Psoas muscle (tissue), 8 donors: Measurements from ENCODE around the gene KLHL4. TPM values are rescaled to one million over a fixed set of nuclear protein-coding genes. Genes with fewer than 3 reads are reported as not detected.
"Not testable (repeated sequence)": the region's sequence is repeated elsewhere in the genome, so short reads cannot be mapped to it uniquely, and the experiment has no call there.

ENCODE experiments used
- ATAC-seq, 4 donors: fragments of 200-7000 bp; cut with Tn5 transposase; one replicate each; pipeline ENCODE4 v1.9.1; 2020; ENCODE audit warnings: moderate library complexity in 3 of 4, mild to moderate bottlenecking in 2 of 4
- DNase-seq, 2 donors: peaks; one replicate each; pipeline ENCODE4 v3.0.0-alpha.2; 2020
- H3K27ac ChIP-seq: fragments of 200-600 bp; one replicate; pipeline ENCODE4 v1.8.0; 2022
- H3K27me3 ChIP-seq, 3 donors: fragments of 200-600 bp in 1 of 3; one replicate each; pipeline versions ENCODE4 v1.6.1 to v1.8.0; 2013 to 2022; ENCODE audit warnings: low read length in 2 of 3, mild to moderate bottlenecking in 2 of 3, moderate library complexity in 1 of 3; ENCODE audit not compliant: insufficient read depth in 3 of 3
- H3K36me3 ChIP-seq, 2 donors: fragments of 200-600 bp in 1 of 2; one replicate each; pipeline versions ENCODE4 v1.6.1 to v1.8.0; 2013 to 2022; ENCODE audit warnings: low read depth in 1 of 2, mild to moderate bottlenecking in 1 of 2, moderate library complexity in 1 of 2; ENCODE audit not compliant: insufficient read depth in 1 of 2
- H3K4me1 ChIP-seq: fragments of 200-600 bp; one replicate; pipeline ENCODE4 v1.8.0; 2022
- H3K4me3 ChIP-seq: fragments of 200-600 bp; one replicate; pipeline ENCODE4 v1.8.0; 2022; ENCODE audit warnings: mild to moderate bottlenecking
- H3K9me3 ChIP-seq: fragments of 200-600 bp; one replicate; pipeline ENCODE4 v1.8.0; 2022
- CTCF ChIP-seq: fragments of 200-600 bp; IDR thresholded peaks from one replicate; pipeline ENCODE4 v1.8.0; 2022; ENCODE audit warnings: antibody characterized with exemption
- WGBS, 3 donors: extraction: QIAGEN DNeasy Blood & Tissue Kit; methylation state at CpG; one replicate each; pipeline versions ENCODE4 v1.1.6 to v1.1.7; 2013; 5-methylcytosine and 5-hydroxymethylcytosine counted together
- intact Hi-C, 2 donors: fragments of 100-400 bp; cut with DNase I; formaldehyde crosslinking; loops; one replicate each; pipeline versions ENCODE4 v1.11.0 to v1.14.2; 2022
- polyA plus RNA-seq, 3 donors: library from polyadenylated mRNA; stranded (reverse); fragments of 200-250 nt; gene quantifications; one replicate each; pipeline ENCODE4 v1.2.3, GENCODE V29; 2013
- total RNA-seq, 4 donors: library from RNA; stranded (reverse); fragmentation: NEBNext Ultra II Directional in 2 of 4; extraction: Animal tissue kit (Norgen Biotek cat#: 25700) in 2 of 4; gene quantifications; one replicate each; pipeline versions ENCODE4 v1.2.1 to v1.2.4, GENCODE V29; 2021 to 2023
- donor health status: healthy with polysubstance abuse.
- donor health status: DM: no; HTN: no; CAD: no; lungs with moderate emphysema.
- donor health status: Bipolar disorder and iron deficiency.
- donor health status: healthy.
- donor health status: DM: yes; HTN: yes; CAD: no.
- donor health status: DM: no; HTN: no; CAD: no.
- donor health status: DM: no; HTN: no; CAD: no.
- donor health status: DM: yes; HTN: yes; CAD: no.

The KLHL4 gene
- total and polyA plus RNA-seq, 7 donors, result 0.03 to 1.4 (median 0.22) TPM

GRCh38 chrX:87697409-87697808 is 179.8 kb downstream of the KLHL4 start:
- no peaks in the 10 kb centered on the region for H3K27me3 ChIP-seq
- 45 to 72% (median 50%) methylated on average over 1 of the region's 1 CpG for WGBS, 3 donors
- H3K9me3 ChIP-seq, result no peaks in the 10 kb centered on the region
- no peak for TF ChIP-seq CTCF
- H3K27ac ChIP-seq, result no peak overlapping the region
- DNase-seq (no peak), ATAC-seq (no peak)
- intact Hi-C loops, result no loop called here
- H3K36me3 ChIP-seq, result no peaks in the 10 kb centered on the region
- H3K4me1 ChIP-seq, result no peaks in the 10 kb centered on the region
- H3K4me3 ChIP-seq, result no peak overlapping the region

- TF ChIP-seq CTCF, result no peak
- H3K4me1 ChIP-seq, result no peaks in the 10 kb centered on the region
- no peak overlapping the region for H3K27ac ChIP-seq
- no peak for ATAC-seq
- H3K36me3 ChIP-seq, result no peaks in the 10 kb centered on the region
- H3K27me3 ChIP-seq, result no peaks in the 10 kb centered on the region
- WGBS, 3 donors, result 68 to 89% (median 71%) methylated on average over 3 of the region's 3 CpGs
- no peak for DNase-seq
- no peaks in the 10 kb centered on the region for H3K9me3 ChIP-seq
- no peak overlapping the region for H3K4me3 ChIP-seq
- intact Hi-C loops, result no loop called here
Observed at GRCh38 chrX:87702795-87703194, 185.2 kb downstream of the KLHL4 start.

- H3K4me3 ChIP-seq, ATAC-seq, DNase-seq, H3K36me3 ChIP-seq, H3K27ac ChIP-seq, H3K9me3 ChIP-seq, intact Hi-C loops, H3K27me3 ChIP-seq, H3K4me1 ChIP-seq: not testable (repeated sequence)
- 75 to 90% (median 86%) methylated on average over 1 of the region's 5 CpGs for WGBS, 3 donors
Observed at GRCh38 chrX:87703469-87703868, 185.9 kb downstream of the KLHL4 start.

GRCh38 chrX:87706134-87706533 is 188.5 kb downstream of the KLHL4 start:
- no peaks in the 10 kb centered on the region for H3K27me3 ChIP-seq
- H3K4me1 ChIP-seq, result no peaks in the 10 kb centered on the region
- intact Hi-C loops, result no loop called here
- no peak for TF ChIP-seq CTCF
- DNase-seq (no peak), ATAC-seq (no peak)
- no peak overlapping the region for H3K27ac ChIP-seq
- H3K9me3 ChIP-seq, result no peaks in the 10 kb centered on the region
- 89 to 100% (median 95%) methylated on average over 2 of the region's 2 CpGs for WGBS, 3 donors
- H3K36me3 ChIP-seq, result no peaks in the 10 kb centered on the region
- H3K4me3 ChIP-seq, result no peak overlapping the region

GRCh38 chrX:87710580-87710979 is 193.0 kb downstream of the KLHL4 start:
- H3K4me1 ChIP-seq, result no peaks in the 10 kb centered on the region
- peaks cover 6% of the 10 kb centered on the region for H3K9me3 ChIP-seq
- no peak for TF ChIP-seq CTCF
- no peak overlapping the region for H3K27ac ChIP-seq
- ATAC-seq, result no peak
- DNase-seq, result no peak
- intact Hi-C loops, result no loop called here
- no peaks in the 10 kb centered on the region for H3K27me3 ChIP-seq
- no peak overlapping the region for H3K4me3 ChIP-seq
- no peaks in the 10 kb centered on the region for H3K36me3 ChIP-seq
- 92 to 100% (median 94%) methylated on average over 1 of the region's 1 CpG for WGBS, 3 donors
